ENCODE measurements around the gene RCE1. TPM values are rescaled to one million over a fixed set of nuclear protein-coding genes. Genes with fewer than 3 reads are reported as not detected.

Gene RCE1
- total and polyA plus RNA-seq, 7 donors: 3.1 to 13.2 (median 4.7) TPM

- intact Hi-C loops (cut with DNase I): no loop called here
- 50 to 60% (median 58%) methylated on average over 7 of the region's 7 CpGs for WGBS, 3 donors
- ATAC-seq (no peak), DNase-seq (no peak)
- H3K9me3 ChIP-seq: no peaks in the 10 kb centered on the region
- H3K27me3 ChIP-seq (ENCODE audit: insufficient read depth in 3 of 3, low read length in 2 of 3): no peaks in the 10 kb centered on the region
- no peak overlapping the region for H3K4me3 ChIP-seq
- peaks cover 0 to 25% of the 10 kb centered on the region in 2 donors for H3K36me3 ChIP-seq (ENCODE audit: insufficient read depth in 1 of 2, low read depth in 1 of 2)
- H3K27ac ChIP-seq: no peak overlapping the region
- TF ChIP-seq CTCF (IDR thresholded peaks at IDR 0.05): no peak
- H3K4me1 ChIP-seq: no peaks in the 10 kb centered on the region
These were observed 23.3 kb downstream of the RCE1 start for GRCh38 chr11:66866511-66866986.

- Histone ChIP-seq H3K4me3 (no peak overlapping the region), H3K36me3 (ENCODE audit: insufficient read depth in 1 of 2, low read depth in 1 of 2) (peaks cover 0 to 28% of the 10 kb centered on the region in 2 donors), H3K4me1 (no peaks in the 10 kb centered on the region), H3K9me3 (no peaks in the 10 kb centered on the region), H3K27ac (no peak overlapping the region), H3K27me3 (ENCODE audit: insufficient read depth in 3 of 3, low read length in 2 of 3) (no peaks in the 10 kb centered on the region)
- no peak for TF ChIP-seq CTCF (IDR thresholded peaks at IDR 0.05)
- ATAC-seq (no peak), DNase-seq (no peak)
- 79 to 83% (median 80%) methylated on average over 14 of the region's 14 CpGs for WGBS, 3 donors
- intact Hi-C loops (cut with DNase I): no loop called here
These were observed 24.3 kb downstream of the RCE1 start for GRCh38 chr11:66867425-66868040.

GRCh38 chr11:66868082-66868725 lies 25.0 kb downstream of the RCE1 start:
- ATAC-seq (no peak), DNase-seq (no peak)
- no peak for TF ChIP-seq CTCF (IDR thresholded peaks at IDR 0.05)
- 93 to 96% (median 93%) methylated on average over 13 of the region's 13 CpGs for WGBS, 3 donors
- no peak overlapping the region for H3K4me3 ChIP-seq
- peaks cover 0 to 28% of the 10 kb centered on the region in 2 donors for H3K36me3 ChIP-seq (ENCODE audit: insufficient read depth in 1 of 2, low read depth in 1 of 2)
- H3K27me3 ChIP-seq (ENCODE audit: insufficient read depth in 3 of 3, low read length in 2 of 3): no peaks in the 10 kb centered on the region
- H3K4me1 ChIP-seq: no peaks in the 10 kb centered on the region
- no peaks in the 10 kb centered on the region for H3K9me3 ChIP-seq
- intact Hi-C loops (cut with DNase I): no loop called here
- no peak overlapping the region for H3K27ac ChIP-seq

- Histone ChIP-seq H3K9me3 (no peaks in the 10 kb centered on the region), H3K4me1 (no peaks in the 10 kb centered on the region), H3K27me3 (ENCODE audit: insufficient read depth in 3 of 3, low read length in 2 of 3) (no peaks in the 10 kb centered on the region), H3K27ac (no peak overlapping the region), H3K36me3 (ENCODE audit: insufficient read depth in 1 of 2, low read depth in 1 of 2) (peaks cover 0 to 28% of the 10 kb centered on the region in 2 donors), H3K4me3 (no peak overlapping the region)
- WGBS, 3 donors: 77 to 85% (median 78%) methylated on average over 27 of the region's 27 CpGs
- ATAC-seq: no peak
- DNase-seq: no peak
- intact Hi-C loops (cut with DNase I): no loop called here
- TF ChIP-seq CTCF (IDR thresholded peaks at IDR 0.05): no peak
These were observed 25.7 kb downstream of the RCE1 start for GRCh38 chr11:66868726-66869566.

Measured in psoas muscle (tissue), 8 donors.